Activated CD4-positive, CD25-positive, alpha-beta regulatory T cell treated with anti-CD3 and anti-CD28 coated beads, Interleukin-2, amount 50 U/mL, for 16 hours (primary cell): ENCODE measurements around the gene GATA1.
"Not testable (repeated sequence)": the region's sequence is repeated elsewhere in the genome, so short reads cannot be mapped to it uniquely, and the experiment has no call there.

ENCODE experiments used
- DNase-seq: peaks from one replicate; pipeline ENCODE4 v3.0.0-alpha.2; 2020; ENCODE audit warnings: low read depth, low spot score

Gene GATA1

DNA sequence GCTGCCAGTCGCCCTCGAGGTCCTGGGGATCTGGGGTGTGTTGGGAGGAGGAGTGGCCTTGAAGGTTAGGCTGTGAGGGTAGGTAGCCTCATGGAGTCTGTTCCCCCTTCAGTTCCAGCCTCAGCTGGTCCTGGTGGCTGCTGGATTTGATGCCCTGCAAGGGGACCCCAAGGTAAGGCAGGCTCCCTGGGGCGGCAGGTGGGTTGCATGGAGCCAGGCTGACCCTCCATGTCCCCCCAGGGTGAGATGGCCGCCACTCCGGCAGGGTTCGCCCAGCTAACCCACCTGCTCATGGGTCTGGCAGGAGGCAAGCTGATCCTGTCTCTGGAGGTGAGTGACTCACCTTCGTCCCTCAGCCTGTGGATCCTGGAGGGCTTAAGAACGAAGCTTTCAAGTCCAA, 28.3 kb downstream of the GATA1 start:
- DNase-seq, result no peak

DNA sequence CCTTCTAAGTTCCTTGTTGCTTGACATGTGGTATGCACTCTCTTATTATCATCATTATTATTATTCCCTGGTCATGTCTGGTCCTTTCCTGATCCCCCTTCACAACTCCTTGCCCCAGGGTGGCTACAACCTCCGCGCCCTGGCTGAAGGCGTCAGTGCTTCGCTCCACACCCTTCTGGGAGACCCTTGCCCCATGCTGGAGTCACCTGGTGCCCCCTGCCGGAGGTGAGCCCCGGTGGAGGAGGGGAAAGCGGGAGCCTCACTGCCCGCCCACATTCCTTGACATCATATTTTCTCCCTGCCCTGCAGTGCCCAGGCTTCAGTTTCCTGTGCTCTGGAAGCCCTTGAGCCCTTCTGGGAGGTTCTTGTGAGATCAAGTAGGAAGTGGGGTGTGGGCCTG, 28.9 kb downstream of the GATA1 start:
- no peak for DNase-seq

DNA sequence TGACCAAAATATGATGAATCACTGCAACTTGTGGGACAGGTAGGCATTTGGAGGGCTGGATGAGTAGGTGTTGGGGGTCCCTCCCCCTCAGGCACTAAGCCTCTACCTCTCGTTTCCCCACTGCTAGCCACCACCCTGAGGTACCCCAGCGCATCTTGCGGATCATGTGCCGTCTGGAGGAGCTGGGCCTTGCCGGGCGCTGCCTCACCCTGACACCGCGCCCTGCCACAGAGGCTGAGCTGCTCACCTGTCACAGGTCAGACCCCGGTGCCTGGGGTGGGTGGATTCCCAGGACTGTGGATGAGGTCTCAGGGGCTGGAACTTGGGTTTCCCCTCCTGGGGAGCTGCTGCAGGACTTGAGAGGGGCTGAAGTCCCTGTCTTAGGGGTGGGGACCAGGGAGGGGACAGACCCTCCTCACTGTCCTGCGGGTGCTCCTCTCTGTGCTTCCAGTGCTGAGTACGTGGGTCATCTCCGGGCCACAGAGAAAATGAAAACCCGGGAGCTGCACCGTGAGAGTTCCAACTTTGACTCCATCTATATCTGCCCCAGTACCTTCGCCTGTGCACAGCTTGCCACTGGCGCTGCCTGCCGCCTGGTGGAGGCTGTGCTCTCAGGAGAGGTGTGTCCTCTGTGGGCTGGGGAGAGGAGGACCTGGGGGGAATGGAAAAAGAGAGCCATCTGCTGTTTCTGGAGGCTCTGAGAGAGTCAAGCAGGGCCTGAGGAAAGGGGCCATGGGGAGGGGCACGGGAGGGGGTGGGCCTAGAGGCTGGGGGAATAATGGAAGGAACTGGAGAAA, 29.8 kb downstream of the GATA1 start:
- DNase-seq, result no peak

DNA sequence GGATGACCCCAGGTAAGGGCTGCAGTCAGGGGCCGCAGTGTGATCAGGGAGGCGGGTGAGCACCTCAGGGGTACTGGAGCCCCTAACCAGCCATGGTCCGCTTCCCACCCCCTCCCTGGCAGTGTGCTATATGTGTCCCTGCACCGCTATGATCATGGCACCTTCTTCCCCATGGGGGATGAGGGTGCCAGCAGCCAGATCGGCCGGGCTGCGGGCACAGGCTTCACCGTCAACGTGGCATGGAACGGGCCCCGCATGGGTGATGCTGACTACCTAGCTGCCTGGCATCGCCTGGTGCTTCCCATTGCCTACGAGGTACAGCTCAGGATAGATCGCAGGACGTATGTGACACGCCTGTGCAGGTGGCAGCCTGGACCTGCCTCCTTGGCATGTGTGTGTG, 31.7 kb downstream of the GATA1 start:
- DNase-seq, result no peak

DNA sequence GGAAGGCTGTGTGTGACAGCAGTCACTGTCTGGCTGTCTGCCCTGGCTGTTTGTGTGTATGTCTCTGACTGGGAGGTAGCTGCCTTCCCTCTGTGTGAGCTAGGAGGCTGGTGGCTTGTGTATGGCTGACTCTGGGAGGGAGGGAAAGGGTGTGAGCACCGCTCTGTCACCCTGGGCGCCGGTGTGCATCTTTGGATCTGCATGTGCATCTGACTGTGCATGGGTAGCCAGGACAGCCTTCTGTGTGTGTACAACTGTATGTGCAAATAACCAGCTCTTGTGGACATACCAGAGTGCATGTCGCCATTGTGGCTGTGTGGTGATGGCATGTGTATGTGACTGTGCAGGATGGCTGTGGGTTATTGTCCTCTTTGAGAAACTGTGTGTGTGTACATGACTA, 32.5 kb downstream of the GATA1 start:
- DNase-seq, result no peak

DNA sequence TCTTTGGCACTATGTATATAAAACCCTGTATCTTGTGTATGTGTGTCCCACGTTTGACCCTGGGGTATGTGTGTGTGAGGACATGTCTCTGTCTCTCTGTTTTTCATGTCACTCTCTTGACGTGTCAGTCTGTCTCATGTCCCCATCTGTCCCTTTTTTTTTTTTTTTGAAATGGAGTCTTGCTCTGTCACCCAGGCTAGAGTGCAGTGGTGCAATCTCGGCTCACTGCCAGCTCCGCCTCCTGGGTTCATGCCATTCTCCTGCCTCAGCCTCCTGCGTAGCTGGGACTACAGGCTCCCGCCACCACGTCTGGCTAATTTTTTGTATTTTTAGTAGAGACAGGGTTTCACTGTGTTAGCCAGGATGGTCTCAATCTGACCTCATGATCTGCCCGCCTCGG, 33.0 kb downstream of the GATA1 start:
- not testable (repeated sequence) for DNase-seq

DNA sequence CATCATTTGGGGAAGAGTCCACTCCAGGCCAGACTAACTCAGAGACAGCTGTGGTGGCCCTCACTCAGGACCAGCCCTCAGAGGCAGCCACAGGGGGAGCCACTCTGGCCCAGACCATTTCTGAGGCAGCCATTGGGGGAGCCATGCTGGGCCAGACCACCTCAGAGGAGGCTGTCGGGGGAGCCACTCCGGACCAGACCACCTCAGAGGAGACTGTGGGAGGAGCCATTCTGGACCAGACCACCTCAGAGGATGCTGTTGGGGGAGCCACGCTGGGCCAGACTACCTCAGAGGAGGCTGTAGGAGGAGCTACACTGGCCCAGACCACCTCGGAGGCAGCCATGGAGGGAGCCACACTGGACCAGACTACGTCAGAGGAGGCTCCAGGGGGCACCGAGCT, 36.7 kb downstream of the GATA1 start:
- no peak for DNase-seq

DNA sequence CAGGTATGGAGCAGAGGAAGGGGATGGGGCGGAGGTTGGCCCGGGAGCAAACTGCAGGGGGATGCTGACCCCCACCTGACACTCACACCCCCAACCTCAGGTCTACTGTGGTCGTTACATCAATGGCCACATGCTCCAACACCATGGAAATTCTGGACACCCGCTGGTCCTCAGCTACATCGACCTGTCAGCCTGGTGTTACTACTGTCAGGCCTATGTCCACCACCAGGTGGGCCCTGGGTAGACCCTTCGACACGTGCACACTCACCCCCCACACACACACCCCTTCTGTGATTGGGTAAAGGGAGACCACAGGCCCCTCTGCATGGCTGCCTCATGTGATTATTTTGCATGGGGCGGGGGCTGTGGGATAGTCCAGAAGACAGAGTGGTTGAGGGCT, 37.7 kb downstream of the GATA1 start:
- DNase-seq, result no peak

DNA sequence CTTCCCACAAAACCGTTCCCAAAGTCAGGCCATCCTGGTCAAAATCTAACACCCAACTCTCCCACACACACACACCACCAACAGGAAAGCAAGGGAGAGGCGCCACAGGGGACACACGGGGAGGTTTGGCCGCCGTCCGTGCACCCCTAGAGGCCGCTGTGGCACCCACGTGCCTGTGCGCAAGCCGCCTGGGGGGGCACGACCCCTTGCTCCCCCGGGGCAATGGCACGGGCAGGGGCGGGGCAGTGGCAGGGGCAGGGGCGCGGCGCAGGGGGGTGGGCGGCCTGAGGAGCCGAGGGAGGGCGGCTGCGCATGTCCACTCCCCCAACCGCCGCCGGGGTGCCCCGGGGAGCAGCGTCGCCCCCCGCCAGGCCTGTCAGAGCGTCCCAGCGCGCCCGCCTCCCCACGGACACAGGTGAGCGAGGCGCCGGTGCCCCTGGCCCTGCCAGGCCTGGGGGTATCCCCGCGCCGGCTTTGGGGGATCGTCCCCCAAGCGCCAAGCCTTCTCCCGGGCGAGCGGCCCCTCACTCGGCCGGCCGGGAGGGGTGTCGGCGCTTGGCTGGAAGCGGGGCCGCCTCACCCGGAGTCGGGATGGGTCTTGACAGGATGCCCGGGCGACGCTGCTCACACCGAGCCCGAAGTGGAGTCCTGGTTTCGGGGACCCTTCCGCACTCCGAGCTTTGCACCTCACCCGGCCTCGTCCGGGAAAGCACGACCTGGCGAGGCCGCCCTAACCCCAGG, 39.9 kb downstream of the GATA1 start, which contains the start of gene ERAS:
ERAS (plus strand) TSS at position 379 of the 741 bp plus-strand sequence. CDS start 2,611 bp downstream, outside the sequence.
- no peak for DNase-seq

DNA sequence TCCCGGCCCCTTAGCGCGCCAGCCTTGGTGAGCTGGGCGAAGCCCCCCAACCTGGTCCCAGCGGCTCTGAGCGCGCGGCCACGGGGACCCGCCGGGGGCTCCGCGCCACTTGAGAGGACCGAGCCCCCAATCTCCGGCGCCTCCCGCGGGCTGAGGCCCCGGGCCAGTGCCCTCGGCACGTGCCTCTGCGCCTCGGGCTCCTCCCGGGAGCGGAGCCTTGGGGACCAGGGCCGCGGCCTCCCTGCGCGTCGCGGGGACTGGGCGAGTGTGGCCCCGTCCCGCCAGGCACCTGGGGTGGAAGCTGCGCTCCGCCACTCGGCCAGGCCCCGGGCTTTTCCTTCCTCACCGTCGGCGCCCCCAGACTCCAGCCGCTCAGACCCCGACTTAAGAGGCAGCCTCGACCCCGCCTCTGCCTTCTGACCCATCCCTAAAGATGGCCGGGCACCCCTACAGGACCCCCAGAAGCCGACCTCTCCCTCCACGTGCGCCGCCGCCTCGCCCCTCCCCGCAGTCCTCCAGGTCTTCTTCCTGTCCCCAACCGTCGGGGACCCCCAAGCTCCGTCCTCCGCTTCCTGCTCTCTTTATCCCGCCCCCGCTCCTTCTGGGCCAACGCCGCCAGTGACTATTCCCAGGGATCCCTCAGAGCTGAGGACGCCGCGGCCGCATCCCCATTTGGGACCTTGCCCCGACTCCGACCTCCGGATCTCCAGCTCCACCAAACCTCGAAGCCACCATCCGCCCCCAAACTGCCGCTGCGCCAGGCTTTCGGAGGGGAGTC, 40.7 kb downstream of the GATA1 start:
- DNase-seq, result no peak

DNA sequence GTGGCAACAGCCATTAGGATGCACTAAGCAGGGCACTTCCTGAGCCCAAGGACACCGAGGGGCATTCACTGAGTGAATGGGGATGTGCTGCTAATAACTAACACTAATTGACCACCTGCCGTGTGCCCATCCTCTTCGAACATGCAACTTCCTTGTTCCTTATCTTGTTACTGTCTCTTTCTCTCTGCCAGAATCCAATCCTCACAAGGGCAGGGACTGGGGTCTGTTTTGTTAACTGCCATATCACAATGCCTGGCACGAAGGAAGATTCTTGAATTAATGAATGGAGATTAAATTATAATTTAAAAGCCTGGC, 41.2 kb downstream of the GATA1 start:
- DNase-seq, result no peak

DNA sequence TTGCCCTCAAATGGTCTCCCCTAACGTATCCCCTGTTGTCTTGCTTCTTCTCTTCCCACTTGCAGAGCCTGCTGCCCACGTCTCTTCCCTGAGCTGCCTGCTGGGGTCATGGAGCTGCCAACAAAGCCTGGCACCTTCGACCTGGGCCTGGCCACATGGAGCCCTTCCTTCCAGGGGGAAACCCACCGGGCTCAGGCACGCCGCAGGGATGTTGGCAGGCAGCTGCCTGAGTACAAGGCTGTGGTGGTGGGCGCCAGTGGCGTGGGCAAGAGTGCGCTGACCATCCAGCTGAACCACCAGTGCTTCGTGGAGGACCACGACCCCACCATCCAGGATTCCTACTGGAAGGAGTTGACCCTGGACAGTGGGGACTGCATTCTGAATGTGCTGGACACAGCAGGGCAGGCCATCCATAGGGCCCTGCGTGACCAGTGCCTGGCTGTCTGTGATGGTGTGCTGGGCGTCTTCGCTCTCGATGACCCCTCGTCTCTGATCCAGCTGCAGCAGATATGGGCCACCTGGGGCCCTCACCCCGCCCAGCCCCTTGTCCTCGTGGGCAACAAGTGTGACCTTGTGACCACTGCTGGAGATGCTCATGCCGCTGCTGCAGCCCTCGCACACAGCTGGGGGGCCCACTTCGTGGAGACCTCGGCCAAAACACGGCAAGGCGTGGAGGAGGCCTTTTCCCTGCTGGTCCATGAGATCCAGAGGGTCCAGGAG, 42.8 kb downstream of the GATA1 start:
- no peak for DNase-seq

DNA sequence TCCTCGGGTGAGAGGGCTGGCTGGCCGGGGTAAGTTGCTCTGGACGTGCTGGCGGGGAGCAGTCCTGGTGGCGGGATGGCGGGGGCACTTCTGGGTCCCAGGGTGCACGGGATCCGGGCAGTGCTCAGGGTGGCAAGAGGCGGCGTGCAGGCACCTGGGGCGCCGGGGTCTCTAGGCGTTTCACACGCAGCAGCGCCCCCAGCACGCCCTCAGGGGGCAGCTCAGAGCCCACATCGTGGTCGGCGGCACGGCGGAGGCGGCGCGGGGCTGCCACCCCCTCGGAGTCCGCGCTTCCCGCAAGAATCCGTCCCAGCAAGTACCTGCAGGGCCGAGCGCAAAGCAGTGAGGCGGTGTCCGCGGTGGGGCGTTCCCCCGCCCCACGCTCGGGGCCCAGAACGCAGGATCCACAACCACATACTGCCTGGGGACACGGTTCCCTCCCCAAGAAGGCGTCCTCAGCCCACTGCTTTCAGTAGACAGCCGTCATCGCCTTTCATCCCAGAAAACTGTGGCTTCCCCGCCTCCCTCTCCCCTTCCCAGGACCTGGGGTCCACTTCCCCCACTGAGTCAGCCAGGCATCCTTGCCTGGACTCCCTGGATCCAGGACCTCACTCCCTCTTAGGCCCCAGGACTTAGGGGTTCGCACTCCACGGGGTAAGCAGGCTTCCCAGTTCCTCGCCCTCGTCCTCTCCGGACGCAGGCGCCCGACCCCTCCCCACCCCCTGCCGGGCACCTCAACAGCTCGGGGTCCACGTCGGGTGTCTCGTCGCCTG, 44.9 kb downstream of the GATA1 start:
- DNase-seq, result no peak

DNA sequence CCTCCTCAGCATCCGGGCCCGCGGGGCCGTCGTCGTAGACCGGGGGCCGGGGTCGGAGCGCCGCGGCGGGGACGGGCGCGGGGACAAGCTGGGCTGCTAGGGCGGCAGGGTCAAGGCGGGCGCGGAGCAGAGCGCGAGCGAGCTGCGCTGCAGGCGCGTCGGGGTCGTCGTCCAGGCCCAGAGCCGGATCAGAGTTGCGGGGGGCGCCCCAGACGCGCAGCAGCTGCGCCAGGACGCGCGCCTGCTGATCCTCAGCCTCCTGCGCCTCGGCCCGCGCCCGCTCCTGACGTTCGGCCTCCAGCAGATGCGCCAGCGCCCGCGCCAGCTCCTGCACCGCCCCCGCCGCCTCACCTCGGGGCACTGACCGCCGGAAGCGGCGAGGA, 45.5 kb downstream of the GATA1 start:
- DNase-seq, result no peak

DNA sequence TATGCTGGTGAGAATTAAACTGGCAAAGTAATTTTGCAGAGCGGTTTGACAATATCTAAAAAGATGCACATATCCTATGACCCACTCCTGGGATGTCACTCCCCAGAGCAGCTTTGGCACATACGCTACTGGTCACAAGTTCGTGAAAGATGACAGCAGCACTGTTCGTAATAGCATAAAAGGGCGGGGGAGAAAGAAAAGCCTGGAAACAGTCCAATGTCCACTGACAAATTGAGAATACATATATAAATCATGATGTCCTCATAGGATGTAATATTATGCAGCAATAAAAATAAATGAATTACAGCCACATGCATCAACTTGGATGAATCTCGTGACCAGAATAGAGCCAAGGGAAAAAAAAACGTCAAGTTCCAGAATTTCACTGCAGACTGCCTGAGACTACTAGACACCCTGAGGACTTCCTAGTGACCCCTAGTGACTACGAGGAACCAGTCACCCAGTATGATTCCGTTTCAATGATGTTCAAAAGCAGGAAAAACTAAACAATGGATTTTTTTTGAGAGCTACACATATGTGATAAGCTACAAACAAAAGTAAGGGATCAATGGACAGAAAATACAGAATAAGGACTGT, 47.2 kb downstream of the GATA1 start:
- no peak for DNase-seq

DNA sequence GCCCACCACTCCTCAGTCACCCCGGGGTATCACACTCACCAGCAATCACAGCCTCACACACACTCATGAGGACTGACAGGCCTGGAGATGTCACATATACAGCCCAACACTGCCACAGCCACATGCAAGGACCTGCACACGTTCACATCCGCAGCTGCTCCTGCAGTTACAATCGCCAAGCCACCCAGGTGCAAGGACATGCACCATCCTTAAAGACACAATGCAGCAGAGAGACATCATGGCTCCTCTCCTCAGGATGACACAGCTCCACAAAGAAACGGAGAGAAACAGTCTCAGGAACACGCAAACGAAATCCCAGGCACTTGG, 48.0 kb downstream of the GATA1 start:
- DNase-seq, result no peak

DNA sequence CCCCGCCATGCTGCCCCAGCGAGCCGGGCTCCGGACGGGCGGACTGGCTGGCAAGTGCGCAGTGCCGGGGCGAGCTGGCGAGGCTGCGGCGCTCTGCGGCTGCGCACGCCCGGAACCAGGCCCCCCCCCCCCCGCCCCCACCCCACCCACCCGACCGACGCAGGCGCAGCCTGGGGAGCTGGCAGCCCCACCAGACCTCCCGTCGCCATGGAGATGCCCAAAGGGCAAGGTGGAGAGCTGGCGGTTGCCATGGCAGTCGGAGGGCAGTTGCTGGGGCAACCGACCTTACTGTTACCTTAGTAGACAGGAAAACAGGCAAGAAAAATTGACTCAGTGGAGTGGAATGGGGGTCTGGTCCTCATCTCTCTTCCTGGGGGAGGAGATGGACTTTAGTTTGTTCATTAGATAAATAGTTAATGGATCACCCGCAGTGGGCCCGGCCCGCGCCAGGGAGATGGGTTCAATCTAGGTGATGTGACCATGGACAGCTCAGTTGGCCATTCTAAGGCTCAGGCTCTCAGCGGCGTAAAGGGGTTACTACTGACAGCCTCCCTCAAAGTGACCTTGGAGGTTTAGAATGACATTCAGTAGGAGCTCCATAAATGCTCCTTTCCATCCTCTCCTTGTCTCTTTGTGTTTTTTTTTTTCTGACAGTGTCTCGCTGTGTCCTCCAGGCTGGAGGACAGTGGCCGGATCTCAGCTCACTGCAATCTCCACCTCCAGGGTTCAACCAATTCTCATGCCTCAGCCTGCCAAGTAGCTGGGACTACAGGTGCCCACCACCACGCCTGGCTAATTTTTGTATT, 49.3 kb downstream of the GATA1 start, which contains the start of gene PCSK1N:
PCSK1N (minus strand) TSS at position 87 of the 806 bp plus-strand sequence; CDS start at position 9, 78 bp downstream.
- DNase-seq, result no peak

DNA sequence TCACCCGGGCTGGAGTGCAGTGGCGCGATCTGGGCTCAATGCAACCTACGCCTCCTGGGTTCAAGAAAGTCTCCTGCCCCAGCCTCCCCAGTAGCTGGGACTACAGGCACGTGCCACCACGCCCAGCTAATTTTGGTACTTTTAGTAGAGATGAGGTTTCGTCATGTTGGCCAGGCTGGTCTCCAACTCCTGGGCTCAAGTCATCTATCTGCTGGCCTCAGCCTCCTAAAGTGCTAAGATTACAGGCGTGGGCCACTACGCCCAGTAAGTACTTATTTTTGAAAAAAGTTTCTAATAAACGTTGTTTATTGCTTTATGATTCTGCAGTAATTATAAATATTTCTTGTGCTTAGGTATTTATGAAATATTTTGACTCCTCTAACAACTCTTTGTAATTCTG, 53.3 kb downstream of the GATA1 start:
- DNase-seq, result no peak
